K562 (cell line): ENCODE results near the gene TREX2. TPM values are rescaled to one million over a fixed set of nuclear protein-coding genes. Genes with fewer than 3 reads are reported as not detected.
A peak's percentile ranks its signal among the peaks of the same experiment; 100 is the strongest.

Source experiments
- BMI1 ChIP-seq: fragments of 150-350 bp; IDR thresholded peaks from 2 replicates; pipeline ENCODE4 v1.6.1; 2014; ENCODE audit warnings: low read length
- GABPA ChIP-seq: fragments of 200-800 bp; sonication (Bioruptor generic); conservative IDR thresholded peaks from 2 replicates; pipeline ENCODE4 v1.6.1; 2016; ENCODE audit warnings: low read depth, missing genetic modification characterization, missing compliant biosample characterization
- HMG20A ChIP-seq: fragments of 450-650 bp; formaldehyde crosslinking; conservative IDR thresholded peaks from 2 replicates; pipeline ENCODE4 v1.4.0; 2020; ENCODE audit warnings: mild to moderate bottlenecking, mixed read lengths
- NCOA2 ChIP-seq, 2 experiments: fragments of 450-650 bp; IDR thresholded peaks; 2 replicates each; pipeline ENCODE4 v1.6.1; 2018; ENCODE audit warnings: mild to moderate bottlenecking in 2 of 2, moderate library complexity in 1 of 2; ENCODE audit not compliant: partially characterized antibody in 2 of 2
- NELFE ChIP-seq: IDR thresholded peaks from 2 replicates; pipeline ENCODE4 v1.6.1; 2011; ENCODE audit warnings: mild to moderate bottlenecking; ENCODE audit not compliant: insufficient read depth, insufficient read length
- NR2C1 ChIP-seq, 2 experiments: fragments of 450-650 bp; IDR thresholded peaks; 2 replicates each; pipeline ENCODE4 v1.6.1; 2017; ENCODE audit warnings: mild to moderate bottlenecking in 2 of 2, antibody characterized with exemption in 1 of 2, inconsistent platforms in 1 of 2, missing compliant biosample characterization in 1 of 2, missing genetic modification characterization in 1 of 2
- NUFIP1 ChIP-seq: fragments of 450-650 bp; IDR thresholded peaks from 2 replicates; pipeline ENCODE4 v1.6.1; 2018; ENCODE audit not compliant: partially characterized antibody
- PHB2 ChIP-seq: fragments of 450-650 bp; IDR thresholded peaks from 2 replicates; pipeline ENCODE4 v1.6.1; 2017; ENCODE audit warnings: low read depth
- PHF8 ChIP-seq: fragments of 200-600 bp; sonication (generic); IDR thresholded peaks from 2 replicates; pipeline ENCODE4 v1.6.1; 2012; ENCODE audit warnings: mixed run types, mild to moderate bottlenecking, inconsistent platforms, low read length, moderate library complexity, borderline replicate concordance
- RAD51 ChIP-seq: fragments of 450-650 bp; IDR thresholded peaks from 2 replicates; pipeline ENCODE4 v1.7.1; 2016; ENCODE audit warnings: low read depth, mild to moderate bottlenecking, borderline replicate concordance
- SETDB1 ChIP-seq: IDR thresholded peaks from one replicate; pipeline ENCODE4 v1.6.1; 2012; ENCODE audit warnings: low read length, control low read depth, inconsistent platforms
- SIX5 ChIP-seq, 2 experiments: IDR thresholded peaks; 2 replicates each; pipeline ENCODE4 v1.6.1; 2011; ENCODE audit warnings: low read length in 2 of 2, borderline replicate concordance in 1 of 2, low read depth in 1 of 2, mild to moderate bottlenecking in 1 of 2, moderate library complexity in 1 of 2; ENCODE audit not compliant: insufficient read depth in 1 of 2
- SMAD3 ChIP-seq: fragments of 450-650 bp; formaldehyde crosslinking; conservative IDR thresholded peaks from 2 replicates; pipeline ENCODE4 v1.4.0; 2020; ENCODE audit warnings: mild to moderate bottlenecking
- SMARCB1 ChIP-seq: IDR thresholded peaks from 2 replicates; pipeline ENCODE4 v1.6.1; 2011; ENCODE audit warnings: improper control_type of control experiment, low read depth; ENCODE audit not compliant: insufficient read length
- TCF7L2 ChIP-seq: fragments of 150-350 bp; IDR thresholded peaks from 2 replicates; pipeline ENCODE4 v1.6.1; 2016; ENCODE audit warnings: low read depth, mild to moderate bottlenecking, low read length, moderate library complexity
- TRIM24 ChIP-seq, 2 experiments: fragments of 450-650 bp; IDR thresholded peaks; 2 replicates each; pipeline ENCODE4 v1.6.1; 2016
- ZNF197 ChIP-seq: fragments of 200-800 bp; sonication (Bioruptor generic); IDR thresholded peaks from 2 replicates; pipeline ENCODE4 v1.6.1; 2016; ENCODE audit warnings: low read depth, missing genetic modification characterization, missing compliant biosample characterization
- ZNF253 ChIP-seq: fragments of 250-450 bp; sonication (Bioruptor Pico); conservative IDR thresholded peaks from 2 replicates; pipeline ENCODE4 v1.6.1; 2021; ENCODE audit warnings: mild to moderate bottlenecking
- ZNF3 ChIP-seq: fragments of 250-450 bp; sonication (Bioruptor Pico); IDR thresholded peaks from 2 replicates; pipeline ENCODE4 v1.5.0; 2021; ENCODE audit warnings: mild to moderate bottlenecking, moderate library complexity
- ZNF408 ChIP-seq: fragments of 250-450 bp; sonication (Bioruptor Pico); IDR thresholded peaks from 2 replicates; pipeline ENCODE4 v1.4.0; 2020; ENCODE audit warnings: low read depth, mild to moderate bottlenecking, moderate library complexity
- ZNF41 ChIP-seq: fragments of 250-450 bp; sonication (Bioruptor Pico); conservative IDR thresholded peaks from 2 replicates; pipeline ENCODE4 v1.4.0; 2020; ENCODE audit warnings: mild to moderate bottlenecking
- ZNF707 ChIP-seq: fragments of 250-450 bp; sonication (Bioruptor Pico); conservative IDR thresholded peaks from 2 replicates; pipeline ENCODE4 v1.8.0; 2022; ENCODE audit warnings: inconsistent platforms, mild to moderate bottlenecking, moderate library complexity
- polyA plus RNA-seq, 8 experiments: library from polyadenylated mRNA; depleted of rRNA in 4 of 8; stranded (reverse) in 5 of 8; unstranded in 3 of 8; fragments of >200 nt; fragmentation: Nextera tagmentation in 2 of 8; fragmentation: Illumina TruSeq in 1 of 8; extraction: Ambion mirVana in 2 of 8; extraction: Trizol in 1 of 8; gene quantifications; 2 replicates each; pipeline versions ENCODE4 v1.2.1 to v1.2.3, GENCODE V29; 2011 to 2014; ENCODE audit warnings: inconsistent platforms in 1 of 8, missing spikeins in 1 of 8
- total RNA-seq, 7 experiments: library from RNA; depleted of rRNA in 6 of 7; stranded (reverse); fragments of >200 nt in 6 of 7; fragmentation: Illumina TruSeq in 2 of 7; extraction: Trizol in 2 of 7; gene quantifications; 2 replicates each; pipeline versions ENCODE4 v1.2.1 to v1.2.3, GENCODE V29; 2011 to 2021; ENCODE audit warnings: low replicate concordance in 1 of 7
- TF ChIP-seq, protein P1 (sequence below), 3 experiments: IDR thresholded peaks in 2 of 3; conservative IDR thresholded peaks in 1 of 3; 2 replicates each; pipeline ENCODE4 v1.5.1; 2011 to 2012; ENCODE audit warnings: low read length in 3 of 3, mild to moderate bottlenecking in 3 of 3, control low read depth in 2 of 3, improper control_type of control experiment in 1 of 3, inconsistent platforms in 1 of 3, low read depth in 1 of 3, mixed read lengths in 1 of 3, moderate library complexity in 1 of 3; ENCODE audit not compliant: insufficient read depth in 2 of 3
- TF ChIP-seq, protein P2 (sequence below): fragments of 250-450 bp; sonication (Bioruptor Pico); IDR thresholded peaks from 2 replicates; pipeline ENCODE4 v1.5.0; 2021
- TF ChIP-seq, protein P3 (sequence below): fragments of 450-650 bp; formaldehyde crosslinking; IDR thresholded peaks from 2 replicates; pipeline ENCODE4 v1.4.0; 2022; ENCODE audit warnings: missing genetic modification characterization

Gene TREX2
- total and polyA plus RNA-seq, 9 of the 15 experiments (the other 6 are each of a cell fraction or from before 2014, with no cell fraction given), result 0.07 to 1.5 (median 0.33) TPM; not detected in 2

DNA sequence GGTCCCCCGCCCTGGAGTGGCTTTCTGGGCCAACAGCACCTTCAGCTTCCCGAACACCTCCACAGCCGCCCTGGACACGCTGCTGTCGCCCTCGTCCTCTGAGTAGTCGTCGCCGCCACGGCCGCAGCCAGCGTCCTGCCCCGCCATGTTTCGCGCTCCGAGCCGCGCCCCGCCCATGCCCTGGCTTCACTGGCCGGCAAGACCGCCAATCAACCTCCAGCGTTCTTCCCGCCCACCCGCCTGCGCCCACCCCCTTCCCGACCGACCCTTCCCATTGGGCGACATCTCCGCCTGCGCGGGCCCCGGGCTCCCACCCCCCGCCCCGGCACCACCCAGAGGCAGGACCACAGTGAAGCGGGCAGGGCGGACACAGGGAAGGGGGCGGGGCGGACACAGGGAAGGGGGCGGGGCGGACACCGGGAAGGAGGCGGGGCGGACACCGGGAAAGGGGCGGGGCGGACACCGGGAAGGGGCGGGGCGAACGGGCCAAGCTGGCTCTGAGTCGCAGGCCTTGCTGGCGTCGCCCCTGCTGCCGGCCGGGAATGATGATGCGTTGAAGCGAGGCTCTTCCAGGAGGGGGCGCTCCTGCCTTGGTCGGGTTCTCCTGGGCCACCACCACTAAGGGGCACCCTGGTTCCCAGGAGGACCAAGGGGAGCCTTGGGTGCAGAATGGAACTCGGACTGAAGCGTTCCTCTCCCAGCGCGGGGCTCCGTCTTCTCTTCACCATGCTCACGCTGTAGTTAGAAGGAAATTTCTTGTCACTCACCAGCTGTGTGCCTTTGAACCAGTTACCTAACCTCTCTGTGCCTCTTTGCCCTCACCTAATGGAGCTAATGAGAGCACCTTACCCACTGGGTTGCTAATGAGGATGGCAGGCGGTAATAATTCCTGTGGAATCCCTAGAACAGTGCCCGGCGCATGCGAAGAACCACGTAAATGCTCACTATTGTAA lies 24.8 kb upstream of the TREX2 start, which contains the start of gene HAUS7 (continued):
- TF ChIP-seq NCOA2 (IDR thresholded peaks at IDR 0.05; ENCODE audit: partially characterized antibody in 2 of 2) (no peak), RAD51 (no peak), TCF7L2 (no peak), SMARCB1 (no peak), NELFE (no peak), NUFIP1 (no peak), TRIM24 (IDR thresholded peaks at IDR 0.05) (no peak), GABPA (tag) (peak; percentile 63; the same call in 1 of the 2 replicates), ZNF197 (CRISPR knock-in tag) (no peak), SMAD3 (CRISPR knock-in tag) (no peak), ZNF3 (no peak), PHF8 (peak; percentile 75; the same call in 1 of the 2 replicates), SIX5 (IDR thresholded peaks at IDR 0.05; ENCODE audit: borderline replicate concordance in 1 of 2, insufficient read depth in 1 of 2, low read depth in 1 of 2, low read length in 2 of 2) (no peak), SETDB1 (no peak), ZNF707 (CRISPR knock-in tag) (no peak), ZNF408 (no peak), PHB2 (no peak), ZNF253 (CRISPR knock-in tag) (no peak), ZNF41 (CRISPR knock-in tag) (no peak), NR2C1 (IDR thresholded peaks at IDR 0.05) (no peak), NR2C1 (tag; IDR thresholded peaks at IDR 0.05) (no peak), BMI1 (no peak), HMG20A (CRISPR knock-in tag) (no peak)
- TF ChIP-seq, protein P1, sequence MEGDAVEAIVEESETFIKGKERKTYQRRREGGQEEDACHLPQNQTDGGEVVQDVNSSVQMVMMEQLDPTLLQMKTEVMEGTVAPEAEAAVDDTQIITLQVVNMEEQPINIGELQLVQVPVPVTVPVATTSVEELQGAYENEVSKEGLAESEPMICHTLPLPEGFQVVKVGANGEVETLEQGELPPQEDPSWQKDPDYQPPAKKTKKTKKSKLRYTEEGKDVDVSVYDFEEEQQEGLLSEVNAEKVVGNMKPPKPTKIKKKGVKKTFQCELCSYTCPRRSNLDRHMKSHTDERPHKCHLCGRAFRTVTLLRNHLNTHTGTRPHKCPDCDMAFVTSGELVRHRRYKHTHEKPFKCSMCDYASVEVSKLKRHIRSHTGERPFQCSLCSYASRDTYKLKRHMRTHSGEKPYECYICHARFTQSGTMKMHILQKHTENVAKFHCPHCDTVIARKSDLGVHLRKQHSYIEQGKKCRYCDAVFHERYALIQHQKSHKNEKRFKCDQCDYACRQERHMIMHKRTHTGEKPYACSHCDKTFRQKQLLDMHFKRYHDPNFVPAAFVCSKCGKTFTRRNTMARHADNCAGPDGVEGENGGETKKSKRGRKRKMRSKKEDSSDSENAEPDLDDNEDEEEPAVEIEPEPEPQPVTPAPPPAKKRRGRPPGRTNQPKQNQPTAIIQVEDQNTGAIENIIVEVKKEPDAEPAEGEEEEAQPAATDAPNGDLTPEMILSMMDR (IDR thresholded peaks at IDR 0.05 in 2 of 3, conservative IDR thresholded peaks at IDR 0.05 in 1 of 3; ENCODE audit: insufficient read depth in 2 of 3, low read depth in 1 of 3, low read length in 3 of 3), result peak; percentile 84 to 99 (median 99)
- TF ChIP-seq, protein P2, sequence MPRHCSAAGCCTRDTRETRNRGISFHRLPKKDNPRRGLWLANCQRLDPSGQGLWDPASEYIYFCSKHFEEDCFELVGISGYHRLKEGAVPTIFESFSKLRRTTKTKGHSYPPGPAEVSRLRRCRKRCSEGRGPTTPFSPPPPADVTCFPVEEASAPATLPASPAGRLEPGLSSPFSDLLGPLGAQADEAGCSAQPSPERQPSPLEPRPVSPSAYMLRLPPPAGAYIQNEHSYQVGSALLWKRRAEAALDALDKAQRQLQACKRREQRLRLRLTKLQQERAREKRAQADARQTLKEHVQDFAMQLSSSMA (CRISPR knock-in tag), result no peak
- TF ChIP-seq, protein P3, sequence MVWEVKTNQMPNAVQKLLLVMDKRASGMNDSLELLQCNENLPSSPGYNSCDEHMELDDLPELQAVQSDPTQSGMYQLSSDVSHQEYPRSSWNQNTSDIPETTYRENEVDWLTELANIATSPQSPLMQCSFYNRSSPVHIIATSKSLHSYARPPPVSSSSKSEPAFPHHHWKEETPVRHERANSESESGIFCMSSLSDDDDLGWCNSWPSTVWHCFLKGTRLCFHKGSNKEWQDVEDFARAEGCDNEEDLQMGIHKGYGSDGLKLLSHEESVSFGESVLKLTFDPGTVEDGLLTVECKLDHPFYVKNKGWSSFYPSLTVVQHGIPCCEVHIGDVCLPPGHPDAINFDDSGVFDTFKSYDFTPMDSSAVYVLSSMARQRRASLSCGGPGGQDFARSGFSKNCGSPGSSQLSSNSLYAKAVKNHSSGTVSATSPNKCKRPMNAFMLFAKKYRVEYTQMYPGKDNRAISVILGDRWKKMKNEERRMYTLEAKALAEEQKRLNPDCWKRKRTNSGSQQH (CRISPR knock-in tag), result no peak
